Activated CD8-positive, alpha-beta memory T cell treated with anti-CD3 and anti-CD28 coated beads for 1 hour (primary cell): ENCODE data around the gene FBXO41.

Experiments used
- DNase-seq, 2 donors: peaks; one replicate each; pipeline ENCODE4 v3.0.0-alpha.2; 2020; ENCODE audit warnings: low read depth in 1 of 2; ENCODE audit errors: extremely low read depth in 1 of 2

Gene FBXO41

GRCh38 chr2:73250872-73251846, 33.1 kb downstream of the FBXO41 start:
- DNase-seq: no peak

- DNase-seq: no peak
Measured at GRCh38 chr2:73249636-73250035, 34.6 kb downstream of the FBXO41 start.

GRCh38 chr2:73246850-73247249, 37.4 kb downstream of the FBXO41 start:
- DNase-seq: no peak

GRCh38 chr2:73244580-73244979, 39.7 kb downstream of the FBXO41 start:
- DNase-seq: no peak

GRCh38 chr2:73243884-73244570, 40.3 kb downstream of the FBXO41 start:
- DNase-seq: no peak

- no peak for DNase-seq
Measured at GRCh38 chr2:73239776-73240175, 44.5 kb downstream of the FBXO41 start.

- DNase-seq: no peak
Measured at GRCh38 chr2:73238976-73239375, 45.3 kb downstream of the FBXO41 start.

GRCh38 chr2:73238149-73238548, 46.1 kb downstream of the FBXO41 start:
- DNase-seq: no peak

GRCh38 chr2:73237168-73237567, 47.1 kb downstream of the FBXO41 start:
- no peak for DNase-seq

- no peak for DNase-seq
Measured at GRCh38 chr2:73235315-73236028, 48.8 kb downstream of the FBXO41 start.

GRCh38 chr2:73233932-73234832, 50.1 kb downstream of the FBXO41 start, which contains the start of gene CCT7:
Gene CCT7, plus strand, starts transcription at chr2:73234308. Its CDS starts 71 bp downstream, at chr2:73234379.
- peak; percentile 73 to 78 for DNase-seq

- DNase-seq: peak; percentile 85 to 88
Measured at GRCh38 chr2:73233154-73233931, 50.9 kb downstream of the FBXO41 start, which contains the start of gene PRADC1. Gene PRADC1, minus strand, starts transcription at chr2:73233239. Its CDS starts 79 bp downstream, at chr2:73233160.

- no peak for DNase-seq
Measured at GRCh38 chr2:73232403-73233153, 51.7 kb downstream of the FBXO41 start.

- no peak for DNase-seq
Measured at GRCh38 chr2:73228631-73229030, 55.6 kb downstream of the FBXO41 start.

GRCh38 chr2:73227086-73227485, 57.2 kb downstream of the FBXO41 start:
- DNase-seq: no peak

GRCh38 chr2:73225513-73226360, 58.5 kb downstream of the FBXO41 start:
- no peak for DNase-seq

- no peak for DNase-seq
Measured at GRCh38 chr2:73223821-73224220, 60.5 kb downstream of the FBXO41 start.

GRCh38 chr2:73218298-73218697, 66.0 kb downstream of the FBXO41 start:
- no peak for DNase-seq
